ENCODE results near the gene RTEL1.

- TF ChIP-seq POLR2A (IDR thresholded peaks at IDR 0.05; ENCODE audit: low read length): peak; percentile 57
- TF ChIP-seq GATA1 (IDR thresholded peaks at IDR 0.05; ENCODE audit: low read depth, low read length): no peak
Measured at GRCh38 chr20:63707558-63708300, 49.6 kb downstream of the RTEL1 start, which contains the start of the genes ARFRP1 and ZGPAT.

All from erythroblast (primary cell).